ENCODE data around the gene TAS2R7.
"Not testable (repeated sequence)": the region's sequence is repeated elsewhere in the genome, so short reads cannot be mapped to it uniquely, and the experiment has no call there.

The TAS2R7 gene

DNA sequence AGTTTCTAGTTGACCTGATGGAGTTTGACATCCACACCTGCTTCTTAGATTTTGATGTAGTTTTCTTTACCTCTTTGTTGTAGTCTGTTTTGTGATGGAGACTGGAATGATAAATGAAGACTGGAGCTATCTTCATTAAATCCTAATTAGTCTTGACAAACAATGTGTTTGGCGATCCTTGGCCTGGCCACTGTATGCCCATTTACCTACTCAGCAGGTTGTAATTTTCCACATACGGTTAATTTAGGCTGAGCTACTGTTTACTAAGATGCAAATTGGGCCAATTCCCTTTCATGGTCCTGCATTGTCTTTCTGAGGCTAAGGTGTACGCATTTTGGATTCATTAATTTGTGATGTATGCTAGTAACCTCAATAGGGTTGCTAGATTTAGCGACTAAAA lies at the start of gene TAS2R7:
Gene TAS2R7 (minus strand): TSS at position 41 of the 400 bp plus-strand sequence. CDS start 57 bp downstream, outside the sequence.
- DNase-seq (ENCODE audit: low read depth in 1 of 2, low spot score in 1 of 2): no peak

GRCh38 chr12:10851243-10851858 lies 48.9 kb upstream of the TAS2R7 start:
- no peak for DNase-seq (ENCODE audit: low read depth in 1 of 2, low spot score in 1 of 2)

GRCh38 chr12:10849425-10849878 lies 47.0 kb upstream of the TAS2R7 start, which contains the start of gene PRR4:
TSS of gene PRR4 (minus strand) at chr12:10849475. CDS start at chr12:10849437, 38 bp downstream.
- no peak for DNase-seq (ENCODE audit: low read depth in 1 of 2, low spot score in 1 of 2)

DNA sequence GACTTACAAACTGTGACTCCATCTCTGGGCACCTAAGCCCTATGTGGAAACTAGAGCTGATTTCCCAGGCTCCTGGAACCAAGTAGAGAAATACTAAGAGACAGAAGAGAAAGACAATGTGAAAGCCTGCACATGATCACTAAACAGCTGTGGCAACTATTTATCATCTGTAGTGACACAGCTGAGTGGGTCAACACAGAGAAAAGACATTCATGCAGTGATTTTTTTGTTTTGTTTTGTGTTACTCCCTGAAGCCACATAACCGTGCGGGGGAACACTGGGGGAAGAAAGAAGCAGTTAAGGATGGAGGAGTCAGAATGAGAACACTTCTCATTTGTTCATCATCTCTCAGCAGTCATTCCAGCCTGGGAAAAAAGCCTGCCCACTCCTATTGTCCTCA lies 45.3 kb upstream of the TAS2R7 start:
- no peak for DNase-seq (ENCODE audit: low read depth in 1 of 2, low spot score in 1 of 2)

GRCh38 chr12:10842862-10843261 lies 40.4 kb upstream of the TAS2R7 start:
- DNase-seq (ENCODE audit: low read depth in 1 of 2, low spot score in 1 of 2): no peak

DNA sequence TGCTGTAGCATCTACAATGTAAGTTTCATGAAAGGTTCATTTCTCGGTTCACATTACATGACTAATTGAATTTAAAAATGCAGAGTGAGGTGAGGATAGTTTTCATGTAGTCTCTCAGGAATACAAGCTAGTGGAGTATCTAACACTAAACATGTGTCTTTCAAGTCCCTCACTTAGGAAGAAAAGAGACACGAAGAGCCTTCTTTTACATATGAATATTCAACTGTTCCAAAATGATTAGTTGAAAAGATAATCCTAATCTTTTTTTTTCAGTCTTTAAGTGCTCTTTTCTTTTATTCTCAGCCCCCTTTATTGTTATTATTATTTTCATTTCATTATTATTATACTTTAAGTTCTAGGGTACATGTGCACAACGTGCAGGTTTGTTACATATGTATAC lies 36.0 kb upstream of the TAS2R7 start:
- no peak for DNase-seq (ENCODE audit: low read depth in 1 of 2, low spot score in 1 of 2)

GRCh38 chr12:10829994-10830393 lies 27.6 kb upstream of the TAS2R7 start:
- DNase-seq (ENCODE audit: low read depth in 1 of 2, low spot score in 1 of 2): no peak

DNA sequence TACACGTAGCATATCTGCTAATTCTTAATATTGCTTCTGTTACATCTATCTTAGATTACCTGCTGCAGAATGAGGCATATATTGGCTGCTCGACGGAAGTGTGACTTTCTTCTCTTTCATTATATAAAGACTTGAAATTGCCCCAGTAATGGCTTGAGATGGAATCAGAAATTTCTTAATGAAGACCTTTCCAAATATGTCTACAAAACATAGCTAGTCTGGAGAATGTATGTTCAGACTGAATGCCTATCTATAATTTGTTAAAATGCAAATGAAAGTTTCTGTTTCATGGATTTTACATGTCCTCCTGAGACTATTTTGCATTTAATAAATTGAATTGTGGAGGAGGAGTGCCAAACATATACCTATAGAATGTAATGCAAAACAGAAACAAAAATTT lies 23.8 kb upstream of the TAS2R7 start, which contains the start of gene TAS2R10:
Gene TAS2R10 (minus strand): TSS at position 101 of the 400 bp plus-strand sequence. CDS start 89 bp downstream, at position 12.
- DNase-seq (ENCODE audit: low read depth in 1 of 2, low spot score in 1 of 2): no peak

DNA sequence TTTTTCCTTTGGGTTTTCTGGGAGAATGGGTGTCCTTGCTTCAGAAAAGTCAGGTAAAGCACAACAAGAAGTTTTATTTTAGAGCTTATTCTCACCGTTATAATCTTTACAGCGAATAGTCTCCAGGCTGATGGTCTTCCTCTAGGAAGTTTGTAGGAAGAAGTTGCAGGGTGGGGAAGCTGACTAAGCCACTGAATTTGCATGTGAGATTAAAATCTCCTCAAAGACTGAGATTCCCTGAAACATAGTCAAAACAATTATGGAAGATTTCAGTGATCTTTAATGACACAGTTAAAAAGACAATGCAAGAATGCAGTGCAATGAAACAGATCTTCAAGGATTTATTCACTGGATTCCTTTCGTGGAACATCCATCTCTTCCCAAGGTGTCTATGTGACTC lies 22.5 kb upstream of the TAS2R7 start:
- no peak for DNase-seq (ENCODE audit: low read depth in 1 of 2, low spot score in 1 of 2)

DNA sequence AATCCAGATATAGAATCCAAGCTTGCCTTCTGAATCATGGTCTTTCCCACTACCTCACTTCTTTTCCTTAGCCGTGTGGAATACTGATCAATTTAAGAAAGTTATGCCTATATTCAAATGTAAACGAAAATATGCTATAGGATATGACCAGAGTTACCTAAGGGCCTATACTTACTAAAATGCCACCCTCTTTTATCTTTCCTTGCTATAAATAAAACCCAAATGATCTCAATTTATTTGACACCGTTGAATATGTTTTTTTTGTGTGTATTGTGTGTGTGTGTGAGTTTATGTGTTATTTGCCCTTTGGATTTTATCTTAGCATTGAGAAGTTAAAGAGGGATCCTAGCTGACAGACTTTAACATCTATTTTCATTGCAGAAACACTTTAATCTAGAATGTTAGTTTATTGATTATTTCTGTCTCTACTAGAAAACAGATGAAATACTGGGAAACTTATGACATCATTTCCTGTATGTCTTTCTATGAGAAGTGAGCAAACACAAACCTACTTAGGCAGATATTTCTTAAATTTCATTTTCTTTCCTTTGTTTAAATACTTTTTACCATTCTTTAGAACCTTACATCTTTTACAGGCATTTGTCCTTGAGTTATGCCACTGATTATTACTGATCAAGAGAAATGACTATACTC lies 9.6 kb upstream of the TAS2R7 start:
- DNase-seq (ENCODE audit: low read depth in 1 of 2, low spot score in 1 of 2): no peak

- DNase-seq (ENCODE audit: low read depth in 1 of 2, low spot score in 1 of 2): no peak
These were observed 7.6 kb upstream of the TAS2R7 start, which contains the start of gene TAS2R9 for GRCh38 chr12:10810068-10810467. TSS of gene TAS2R9 (minus strand) at chr12:10810168. CDS start at chr12:10810075, 93 bp downstream.

DNA sequence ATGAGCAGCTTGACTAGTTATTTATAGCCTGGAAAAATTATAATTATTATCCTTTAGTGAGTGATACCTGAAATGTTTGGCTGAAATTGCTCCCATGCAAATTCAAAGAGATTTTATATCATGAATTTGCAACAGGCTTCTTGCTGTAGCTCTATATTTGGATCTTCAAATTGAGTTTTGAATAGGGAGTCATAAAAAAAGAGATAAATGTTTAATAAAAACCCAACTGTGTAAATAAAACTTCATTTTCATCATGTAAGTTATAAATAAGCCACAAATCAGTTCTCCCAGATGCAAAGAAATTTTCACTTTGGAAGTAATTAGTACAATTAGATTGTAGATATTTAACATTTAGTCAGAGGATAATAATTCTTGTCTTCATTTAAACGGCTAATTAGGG lies 4.8 kb upstream of the TAS2R7 start, which contains the start of gene TAS2R8:
Gene TAS2R8 (minus strand): TSS at position 101 of the 400 bp plus-strand sequence. CDS start 306 bp downstream, outside the sequence.
- DNase-seq (ENCODE audit: low read depth in 1 of 2, low spot score in 1 of 2): no peak

GRCh38 chr12:10801741-10802140 lies 686 bp downstream of the TAS2R7 start:
- no peak for DNase-seq (ENCODE audit: low read depth in 1 of 2, low spot score in 1 of 2)

DNA sequence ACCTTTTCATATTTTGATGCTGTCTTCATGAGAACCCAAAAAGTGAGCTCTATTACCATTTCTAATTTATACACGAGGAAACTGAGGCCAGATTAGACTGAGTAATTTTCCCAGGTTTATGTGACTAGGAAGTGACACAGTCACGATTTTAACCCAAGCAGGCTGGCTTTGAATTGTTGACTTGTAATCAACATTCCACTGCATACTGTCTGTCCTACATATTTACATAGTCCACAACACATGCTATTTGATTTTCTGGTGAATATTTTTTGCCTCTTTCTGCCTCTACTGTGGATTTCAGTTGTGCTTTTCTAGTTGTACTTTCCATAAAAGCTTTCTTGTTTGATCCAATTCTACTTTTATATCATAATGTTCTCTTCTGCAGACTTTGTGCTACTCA lies 8.2 kb downstream of the TAS2R7 start:
- DNase-seq (ENCODE audit: low read depth in 1 of 2, low spot score in 1 of 2): no peak

DNA sequence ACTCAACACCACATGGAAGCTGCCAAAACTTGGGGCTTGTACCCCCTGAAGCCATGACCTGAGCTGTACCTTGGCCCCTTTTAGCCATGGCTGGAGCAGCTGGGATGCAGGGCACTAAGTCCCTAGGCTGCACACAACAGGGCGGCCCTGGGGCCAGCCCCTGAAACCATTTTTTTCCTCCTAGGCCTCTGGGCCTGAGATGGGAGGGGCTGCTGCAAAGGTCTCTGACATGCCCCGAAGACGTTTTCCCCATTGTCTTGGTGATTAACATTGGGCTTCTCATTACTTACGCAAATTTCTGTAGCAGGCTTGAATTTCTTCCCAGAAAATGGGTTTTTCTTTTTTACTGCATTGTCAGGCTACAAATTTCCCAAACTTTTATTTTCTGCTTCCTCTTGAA lies 10.7 kb downstream of the TAS2R7 start:
- not testable (repeated sequence) for DNase-seq (ENCODE audit: low read depth in 1 of 2, low spot score in 1 of 2)

DNA sequence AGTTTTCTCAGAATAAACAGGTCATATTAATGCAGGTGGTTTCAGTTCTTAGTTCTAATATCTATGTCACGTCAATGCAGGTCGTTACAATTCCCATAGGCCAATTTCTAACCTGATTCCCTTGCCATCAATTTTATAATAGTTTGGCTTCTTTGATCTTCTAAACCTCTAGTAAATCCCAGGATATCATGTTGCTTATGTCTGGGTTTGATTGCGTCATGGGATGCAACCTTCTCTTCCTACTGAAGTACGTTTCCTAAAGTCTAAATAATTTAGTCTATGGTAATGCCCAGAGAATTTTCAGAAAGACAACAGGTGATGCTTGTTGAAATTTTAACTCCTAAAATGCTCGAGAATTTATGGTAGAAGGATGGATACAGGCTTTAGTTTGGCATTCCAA lies 19.2 kb downstream of the TAS2R7 start:
- DNase-seq (ENCODE audit: low read depth in 1 of 2, low spot score in 1 of 2): no peak

GRCh38 chr12:10779103-10779502 lies 23.3 kb downstream of the TAS2R7 start:
- DNase-seq (ENCODE audit: low read depth in 1 of 2, low spot score in 1 of 2): no peak

DNA sequence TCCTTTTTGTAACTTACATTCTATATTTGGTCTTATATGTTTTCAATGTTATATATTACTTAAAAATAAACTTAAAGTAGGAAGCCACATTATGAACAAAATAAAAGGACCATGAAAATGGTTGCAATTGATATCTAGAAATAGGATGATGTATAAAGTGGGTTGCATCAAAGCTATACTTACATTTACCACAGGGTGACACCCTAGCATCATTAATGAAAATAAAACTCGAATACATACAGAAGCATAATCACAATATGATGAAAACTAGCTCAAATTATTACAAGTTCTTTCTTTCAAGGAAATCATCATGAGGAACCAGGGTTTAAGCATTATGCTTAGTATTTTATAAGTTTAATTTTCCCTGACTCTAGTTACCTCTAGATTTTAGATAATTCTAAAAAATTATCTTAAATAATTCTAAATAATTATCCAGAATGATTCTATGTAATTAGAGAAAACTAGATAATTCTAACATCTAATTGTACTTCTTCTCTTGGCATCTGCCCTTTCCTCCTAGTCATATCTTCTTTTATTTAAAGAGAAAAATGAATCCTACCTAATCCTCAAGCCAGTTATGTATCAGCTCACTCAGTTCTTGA lies 31.2 kb downstream of the TAS2R7 start:
- no peak for DNase-seq (ENCODE audit: low read depth in 1 of 2, low spot score in 1 of 2)

GRCh38 chr12:10759657-10760056 lies 42.8 kb downstream of the TAS2R7 start:
- DNase-seq (ENCODE audit: low read depth in 1 of 2, low spot score in 1 of 2): no peak

- no peak for DNase-seq (ENCODE audit: low read depth in 1 of 2, low spot score in 1 of 2)
These were observed 46.2 kb downstream of the TAS2R7 start for GRCh38 chr12:10756194-10756593.

DNA sequence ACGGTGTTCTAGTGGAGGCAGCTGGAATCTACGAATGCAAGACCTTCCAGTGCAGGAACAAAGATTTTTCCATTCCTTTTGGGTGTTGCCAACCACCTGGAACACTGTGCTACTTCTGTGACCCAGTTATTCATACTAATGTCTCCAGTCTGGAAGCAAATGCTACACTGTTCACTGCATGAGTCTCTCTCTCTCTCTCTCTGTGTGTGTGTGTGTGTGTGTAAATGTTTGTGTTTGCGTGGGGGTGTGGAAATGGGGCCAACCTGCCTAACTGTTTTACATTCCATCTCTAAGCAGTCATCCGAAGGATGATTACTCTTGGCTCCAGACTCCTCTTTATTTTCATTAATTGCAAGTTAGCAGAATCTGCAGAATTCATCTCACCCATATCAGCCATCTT lies 49.4 kb downstream of the TAS2R7 start:
- DNase-seq (ENCODE audit: low read depth in 1 of 2, low spot score in 1 of 2): no peak
